CD4-positive, alpha-beta T cell treated with Interleukin-2 at 100 ng/mL for 4 hours (primary cell): ENCODE results near the gene TPRG1.
A peak's percentile ranks its signal among the peaks of the same experiment; 100 is the strongest.

ENCODE experiments used
- DNase-seq: peaks from one replicate; pipeline ENCODE4 v3.0.0-alpha.2; 2020; ENCODE audit warnings: low spot score

TPRG1 gene, protein sequence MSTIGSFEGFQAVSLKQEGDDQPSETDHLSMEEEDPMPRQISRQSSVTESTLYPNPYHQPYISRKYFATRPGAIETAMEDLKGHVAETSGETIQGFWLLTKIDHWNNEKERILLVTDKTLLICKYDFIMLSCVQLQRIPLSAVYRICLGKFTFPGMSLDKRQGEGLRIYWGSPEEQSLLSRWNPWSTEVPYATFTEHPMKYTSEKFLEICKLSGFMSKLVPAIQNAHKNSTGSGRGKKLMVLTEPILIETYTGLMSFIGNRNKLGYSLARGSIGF

DNA sequence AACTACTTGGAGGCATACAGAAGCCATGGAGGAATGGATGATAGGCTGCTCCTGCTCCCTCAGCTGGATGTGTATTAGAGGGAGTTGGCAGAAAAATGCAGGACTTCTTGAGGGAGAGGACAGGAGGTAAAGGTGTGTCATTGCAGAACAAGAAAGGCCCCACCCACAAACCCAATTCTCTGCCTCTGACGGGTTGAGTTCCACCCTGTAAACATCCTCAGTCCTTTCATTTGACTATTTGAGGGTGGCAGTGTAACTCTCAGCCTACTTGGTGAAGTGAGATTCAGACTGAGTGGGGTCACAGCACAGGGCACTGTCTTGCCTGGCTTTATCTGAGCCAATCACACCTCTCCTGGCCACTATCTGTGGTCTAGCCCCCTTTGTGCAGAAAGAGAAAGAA lies at the start of gene TPRG1:
Gene TPRG1 (plus strand): TSS at position 265 of the 400 bp plus-strand sequence. CDS start 35,414 bp downstream, outside the sequence.
- no peak for DNase-seq

GRCh38 chr3:189122110-189122509 lies 49.7 kb upstream of the TPRG1 start:
- DNase-seq = no peak

DNA sequence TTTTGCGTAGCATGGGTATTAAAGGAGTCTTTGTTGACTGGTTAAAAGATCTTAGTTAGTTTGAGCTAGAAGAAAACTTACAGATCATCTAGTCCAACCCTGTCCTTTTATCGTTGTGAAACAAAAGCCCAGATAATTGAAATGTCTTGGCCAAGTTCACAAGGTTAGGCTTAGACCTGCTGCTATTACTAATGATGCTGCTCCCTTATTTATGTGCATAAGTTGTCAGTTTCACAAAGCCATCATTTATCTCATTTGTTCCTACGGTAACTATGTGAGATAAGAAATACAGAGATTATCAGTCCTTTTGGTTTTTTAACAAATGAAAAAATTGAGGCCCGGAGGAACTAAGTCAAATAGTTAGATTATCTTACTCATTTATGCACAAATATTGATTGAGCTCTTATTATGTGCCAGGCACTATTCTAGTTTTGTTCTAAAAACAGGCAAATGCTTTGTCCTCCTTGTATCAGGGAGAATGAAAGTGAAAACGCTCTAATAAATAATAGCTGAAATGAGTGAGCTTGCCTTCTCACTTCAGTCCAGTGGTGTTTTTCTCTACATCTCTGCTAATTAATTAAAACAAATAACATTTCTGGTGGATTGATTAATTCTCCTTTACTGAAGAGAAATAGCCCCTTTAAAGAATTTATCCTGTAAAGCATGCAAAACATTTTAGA lies 49.1 kb upstream of the TPRG1 start:
- peak; percentile 10 for DNase-seq

DNA sequence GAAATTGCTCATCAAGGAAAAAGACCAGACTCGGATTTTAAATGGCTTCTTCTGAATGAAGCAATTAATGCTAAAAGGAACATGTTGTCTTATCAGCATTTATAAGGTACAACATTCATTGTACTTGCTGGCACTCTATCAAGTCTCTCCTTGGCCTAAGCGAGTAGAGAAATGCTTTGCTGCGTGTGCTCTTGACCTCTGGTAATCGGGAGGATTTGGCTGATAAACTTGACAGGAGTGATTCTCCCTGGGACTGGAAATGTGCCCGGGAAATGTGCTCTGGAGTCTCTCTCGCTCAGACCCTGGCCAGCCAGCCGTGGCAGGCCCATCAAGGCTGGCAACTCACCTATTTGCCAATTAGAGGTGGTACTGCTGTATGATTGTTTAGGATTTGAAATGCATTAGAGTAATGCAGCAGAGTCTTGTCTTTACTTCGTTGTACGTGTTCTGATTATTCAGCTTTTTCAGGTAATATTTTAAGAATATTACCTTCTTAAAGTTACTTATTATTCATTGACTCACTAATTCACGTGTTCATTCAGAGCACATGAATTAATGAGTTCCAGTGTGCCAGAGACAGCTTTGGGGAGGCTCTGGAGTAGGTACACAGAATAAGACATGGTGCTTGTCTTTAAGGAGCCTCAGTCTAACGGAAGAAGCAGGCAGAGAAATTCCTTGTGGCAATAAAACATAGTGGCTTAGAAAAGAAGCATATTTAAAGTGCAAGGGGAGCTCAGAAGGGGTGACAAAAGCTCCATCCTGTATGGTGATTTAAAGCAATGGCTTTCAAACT lies 48.0 kb upstream of the TPRG1 start:
- DNase-seq = no peak

- peak; percentile 91 for DNase-seq
Measured at GRCh38 chr3:189132231-189132671, 39.5 kb upstream of the TPRG1 start.

DNA sequence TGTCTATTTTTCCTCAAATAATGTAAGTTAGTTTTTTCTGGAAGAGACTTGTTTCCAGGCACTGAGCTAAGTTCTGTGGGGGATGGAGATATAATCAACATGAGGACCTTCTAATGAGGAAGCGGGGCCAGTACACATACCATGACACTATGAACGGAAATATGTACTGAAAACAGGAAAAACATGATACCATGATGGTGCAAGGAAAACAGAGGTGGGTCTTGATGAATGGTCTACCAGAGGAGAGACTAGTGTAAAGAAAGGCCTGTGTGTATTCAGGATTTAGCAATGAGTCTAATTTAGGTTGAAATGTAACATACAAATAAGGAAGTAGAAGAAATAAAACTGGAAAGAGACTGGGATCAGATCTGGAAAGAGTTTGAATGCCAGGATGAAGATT lies 38.9 kb upstream of the TPRG1 start:
- peak; percentile 6 for DNase-seq

DNA sequence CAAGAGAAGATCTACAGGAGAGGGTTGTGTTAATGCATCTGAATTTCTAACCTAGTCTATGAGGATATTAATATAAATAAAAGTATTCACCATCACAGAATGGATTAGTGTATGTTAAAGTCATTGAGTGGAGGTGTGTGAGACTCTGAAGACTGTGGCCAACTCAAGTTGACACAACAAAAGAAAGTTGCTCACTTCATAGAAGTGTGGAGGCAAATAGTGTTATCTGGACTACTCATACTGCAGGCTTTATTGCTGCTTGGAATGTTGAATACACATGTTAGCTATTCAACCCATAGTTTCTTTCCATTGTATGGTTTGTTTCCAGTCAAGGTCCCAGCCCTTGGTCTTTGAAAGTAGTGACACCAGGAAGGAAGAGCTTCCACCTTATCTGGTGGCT lies 38.0 kb upstream of the TPRG1 start:
- no peak for DNase-seq

- no peak for DNase-seq
Measured at GRCh38 chr3:189137416-189137815, 34.4 kb upstream of the TPRG1 start.

DNA sequence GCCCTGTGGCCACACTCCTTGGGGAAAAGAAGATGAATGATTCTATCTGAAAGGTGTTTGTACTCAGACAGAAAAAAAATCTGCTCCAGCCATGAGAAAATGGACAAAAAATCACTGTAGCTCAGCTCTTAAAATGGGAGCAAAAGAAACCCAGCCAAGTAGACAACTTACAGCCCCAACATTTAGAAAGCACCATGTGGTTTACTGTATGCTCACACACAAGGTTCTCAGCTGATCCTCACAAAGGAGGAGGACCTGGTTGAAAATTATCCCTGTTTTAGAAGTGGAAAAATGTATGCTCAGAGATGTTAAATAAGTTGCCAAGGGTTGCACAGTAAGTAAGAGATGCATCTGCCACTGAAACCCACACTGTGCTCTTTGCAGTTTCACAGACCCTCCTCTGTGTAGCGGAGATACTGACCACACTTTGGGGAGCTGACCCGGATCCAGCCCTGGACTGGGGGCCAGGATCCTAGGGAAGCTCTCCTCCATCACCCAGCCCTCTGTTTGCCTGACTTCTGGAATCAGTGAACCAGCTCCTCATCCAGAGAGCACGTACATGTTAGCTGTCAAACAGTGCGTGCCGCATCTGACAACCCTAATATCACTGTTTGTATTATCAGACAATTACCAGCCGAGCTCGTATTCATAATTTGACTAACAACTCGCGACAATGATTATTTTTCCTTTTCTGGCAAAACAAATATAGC lies 32.7 kb upstream of the TPRG1 start:
- no peak for DNase-seq

- DNase-seq = no peak
Measured at GRCh38 chr3:189139611-189139940, 32.2 kb upstream of the TPRG1 start.

DNA sequence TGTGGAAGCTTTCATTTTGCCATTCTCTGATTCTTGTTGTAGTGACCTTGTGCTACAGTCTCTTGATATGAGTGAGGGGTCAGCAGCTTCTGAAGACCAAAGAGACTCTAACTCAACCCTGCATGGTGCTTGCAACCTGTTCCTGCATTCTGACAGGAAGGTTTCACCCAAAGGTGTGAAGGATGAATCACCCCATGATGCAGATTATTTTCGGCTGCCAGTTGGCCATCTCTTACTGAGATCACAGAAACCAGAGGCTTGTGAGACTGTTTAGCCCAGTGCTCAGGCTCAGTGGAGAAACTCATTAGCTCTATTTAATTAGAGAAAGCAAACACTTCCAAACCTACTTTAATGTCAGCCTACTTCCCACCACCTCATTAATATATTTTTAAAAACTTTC lies 29.2 kb upstream of the TPRG1 start:
- DNase-seq = peak; percentile 70

DNA sequence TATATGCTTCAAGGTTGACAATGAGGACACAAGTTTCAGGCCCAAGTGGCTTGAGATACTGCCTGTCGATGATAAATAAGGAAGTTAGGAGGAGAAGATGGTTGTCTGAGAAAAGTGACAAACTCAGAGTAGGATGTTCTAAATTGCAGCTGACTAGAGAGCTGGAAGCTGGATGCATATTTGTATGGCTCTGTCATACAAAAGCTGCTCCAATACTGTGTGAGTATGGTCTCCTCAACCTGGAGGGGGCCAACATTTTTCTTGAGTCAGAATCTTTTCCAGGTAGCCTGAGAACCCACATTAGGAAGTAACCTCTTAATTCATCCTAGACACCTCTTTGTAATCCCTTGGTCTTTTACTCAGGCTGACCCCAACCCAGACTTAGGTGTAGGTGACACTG lies 28.4 kb upstream of the TPRG1 start:
- DNase-seq = no peak

DNA sequence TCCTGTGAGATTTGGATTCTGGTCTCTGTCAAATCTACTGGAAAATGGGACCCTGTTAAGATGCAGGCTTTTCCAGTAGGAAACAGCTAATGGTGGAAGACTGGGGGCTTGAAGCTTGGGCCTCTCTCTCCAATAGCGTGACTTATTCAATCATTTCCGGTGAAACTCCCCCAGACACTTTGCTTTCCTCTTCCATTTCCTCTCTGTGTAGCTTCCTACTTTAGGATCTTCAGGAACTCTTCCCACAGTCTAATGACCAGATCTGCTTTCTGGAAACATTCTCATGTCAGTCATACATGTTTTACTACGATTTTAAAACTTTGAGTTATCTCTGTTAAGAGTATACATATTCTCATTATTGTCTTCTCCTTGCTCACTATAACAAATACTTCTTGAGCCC lies 28.0 kb upstream of the TPRG1 start:
- DNase-seq = no peak

DNA sequence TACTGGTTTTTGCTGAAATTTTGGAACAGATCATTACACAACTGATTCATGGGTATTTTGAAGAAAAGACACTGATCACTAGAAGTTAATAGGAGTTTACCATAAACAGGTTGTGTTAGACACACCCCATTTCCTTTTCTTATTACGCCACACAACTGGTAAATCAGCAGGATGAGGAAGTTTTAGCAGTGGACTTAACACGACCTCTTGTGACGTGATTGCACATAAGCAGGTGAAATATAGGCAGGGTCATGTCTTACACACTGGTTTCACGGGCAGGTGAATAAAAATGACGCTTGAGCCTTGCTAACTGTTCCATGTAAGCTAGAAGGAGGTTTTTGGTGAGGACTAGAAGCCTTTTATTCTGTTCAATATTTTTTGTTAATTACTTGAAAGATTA lies 27.1 kb upstream of the TPRG1 start:
- peak; percentile 80 for DNase-seq

- DNase-seq = no peak
Measured at GRCh38 chr3:189146848-189147247, 24.9 kb upstream of the TPRG1 start.

- peak; percentile 78 for DNase-seq
Measured at GRCh38 chr3:189148081-189148507, 23.7 kb upstream of the TPRG1 start.

DNA sequence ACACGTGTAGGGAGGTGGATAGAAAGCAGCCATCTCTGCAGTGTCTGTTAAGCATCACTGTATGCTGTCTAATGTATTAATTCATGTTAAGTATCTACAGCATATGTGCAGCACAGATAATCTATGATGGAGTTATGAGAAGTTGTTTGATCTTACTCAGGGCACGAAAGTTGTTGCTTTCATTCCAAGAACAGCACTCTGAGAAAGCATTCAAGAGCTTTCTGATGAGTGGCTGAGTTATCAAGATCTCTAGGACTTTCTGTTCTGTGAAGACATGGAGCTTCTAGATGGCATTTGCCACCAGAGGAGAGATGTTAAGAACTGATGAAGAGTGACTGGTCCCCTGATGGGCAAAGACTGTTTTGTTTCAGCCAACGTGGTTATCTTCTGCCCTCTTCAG lies 22.6 kb upstream of the TPRG1 start:
- DNase-seq = no peak

- DNase-seq = no peak
Measured at GRCh38 chr3:189157232-189158007, 14.4 kb upstream of the TPRG1 start.

DNA sequence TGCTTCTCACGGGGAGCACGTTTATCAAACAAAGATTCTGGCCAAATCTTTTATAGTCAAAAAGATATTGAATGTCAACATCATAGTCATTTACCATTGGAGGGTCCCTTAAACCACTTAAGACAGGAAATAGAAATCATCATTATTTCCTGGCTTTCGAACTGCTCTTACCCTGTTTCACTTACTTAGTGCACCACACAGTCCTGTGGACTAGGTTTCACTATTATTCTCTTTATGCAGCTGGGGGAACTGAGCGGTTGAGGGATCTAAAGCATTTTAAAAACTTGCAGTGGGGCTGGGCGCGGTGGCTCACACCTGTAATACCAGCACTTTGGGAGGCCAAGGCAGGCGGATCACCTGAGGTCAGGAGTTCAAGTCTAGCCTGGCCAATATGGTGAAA lies 13.7 kb upstream of the TPRG1 start:
- DNase-seq = no peak

DNA sequence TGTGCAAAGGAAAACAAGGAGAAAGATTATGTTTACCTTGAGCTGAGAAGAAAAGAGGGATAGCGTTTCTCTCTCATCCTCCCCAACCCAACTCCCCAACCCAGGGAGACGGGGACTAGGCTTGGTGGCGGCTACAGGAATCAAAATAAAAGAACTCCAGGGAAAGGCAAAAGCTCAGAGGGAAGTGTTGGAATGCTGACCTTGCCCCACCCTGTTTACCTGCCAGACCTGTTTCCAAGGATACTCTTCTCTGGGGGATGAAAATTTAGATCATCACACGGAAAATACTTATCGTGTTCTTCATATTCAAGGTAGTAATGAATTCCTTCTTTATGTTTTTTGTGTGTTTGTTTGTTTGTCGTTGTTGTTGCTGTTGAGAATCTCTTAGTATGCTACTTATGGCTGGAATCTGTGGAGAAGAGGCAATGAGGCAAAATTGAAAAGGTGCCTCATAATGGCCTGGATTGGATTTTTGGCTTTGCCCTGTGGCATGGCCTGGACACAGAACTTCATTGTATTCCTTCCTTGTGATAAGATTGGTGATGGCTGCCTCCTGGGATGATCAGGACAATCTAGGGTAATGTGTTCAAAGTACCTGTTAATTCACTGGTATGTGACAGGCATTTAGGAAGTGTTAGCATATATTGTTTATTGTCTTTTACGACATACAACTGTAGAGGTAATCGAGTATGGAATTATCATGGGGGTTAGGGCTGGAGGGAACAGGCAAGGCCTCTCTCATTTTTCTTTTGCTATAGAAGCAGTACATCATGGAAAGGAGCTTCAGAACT lies 11.1 kb upstream of the TPRG1 start:
- DNase-seq = no peak

GRCh38 chr3:189165092-189165612 lies 6.6 kb upstream of the TPRG1 start:
- no peak for DNase-seq
